NB4 (cell line): ENCODE measurements around the gene CFL1.
"Not testable (repeated sequence)": the region's sequence is repeated elsewhere in the genome, so short reads cannot be mapped to it uniquely, and the experiment has no call there.

Source experiments
- DNase-seq: peaks from one replicate; pipeline ENCODE4 v3.0.0; 2010; ENCODE audit warnings: low read depth
- H3K4me3 ChIP-seq: one replicate; pipeline ENCODE4 v1.5.1; 2011; ENCODE audit warnings: mild to moderate bottlenecking, low read depth, low read length, moderate library complexity
- MAX ChIP-seq: IDR thresholded peaks from 2 replicates; pipeline ENCODE4 v1.6.1; 2011; ENCODE audit warnings: low read depth, low read length
- MYC ChIP-seq: IDR thresholded peaks from 2 replicates; pipeline ENCODE4 v1.6.1; 2011; ENCODE audit warnings: low read depth, low read length
- POLR2A ChIP-seq: IDR thresholded peaks from 2 replicates; pipeline ENCODE4 v1.6.1; 2011; ENCODE audit warnings: mild to moderate bottlenecking; ENCODE audit not compliant: insufficient read length; ENCODE audit errors: extremely low read depth
- TF ChIP-seq, protein P1 (sequence below): IDR thresholded peaks from one replicate; pipeline ENCODE4 v1.5.1; 2012; ENCODE audit warnings: low read depth, low read length

Gene CFL1

GRCh38 chr11:65851083-65851579 lies 6.8 kb downstream of the CFL1 start:
- peak; percentile 71 for DNase-seq

GRCh38 chr11:65850217-65851082 lies 7.5 kb downstream of the CFL1 start:
- TF ChIP-seq, protein P1, sequence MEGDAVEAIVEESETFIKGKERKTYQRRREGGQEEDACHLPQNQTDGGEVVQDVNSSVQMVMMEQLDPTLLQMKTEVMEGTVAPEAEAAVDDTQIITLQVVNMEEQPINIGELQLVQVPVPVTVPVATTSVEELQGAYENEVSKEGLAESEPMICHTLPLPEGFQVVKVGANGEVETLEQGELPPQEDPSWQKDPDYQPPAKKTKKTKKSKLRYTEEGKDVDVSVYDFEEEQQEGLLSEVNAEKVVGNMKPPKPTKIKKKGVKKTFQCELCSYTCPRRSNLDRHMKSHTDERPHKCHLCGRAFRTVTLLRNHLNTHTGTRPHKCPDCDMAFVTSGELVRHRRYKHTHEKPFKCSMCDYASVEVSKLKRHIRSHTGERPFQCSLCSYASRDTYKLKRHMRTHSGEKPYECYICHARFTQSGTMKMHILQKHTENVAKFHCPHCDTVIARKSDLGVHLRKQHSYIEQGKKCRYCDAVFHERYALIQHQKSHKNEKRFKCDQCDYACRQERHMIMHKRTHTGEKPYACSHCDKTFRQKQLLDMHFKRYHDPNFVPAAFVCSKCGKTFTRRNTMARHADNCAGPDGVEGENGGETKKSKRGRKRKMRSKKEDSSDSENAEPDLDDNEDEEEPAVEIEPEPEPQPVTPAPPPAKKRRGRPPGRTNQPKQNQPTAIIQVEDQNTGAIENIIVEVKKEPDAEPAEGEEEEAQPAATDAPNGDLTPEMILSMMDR, result no peak
- no peak for TF ChIP-seq POLR2A
- no peak for TF ChIP-seq MAX
- TF ChIP-seq MYC, result no peak
- H3K4me3 ChIP-seq, result no peak overlapping the region
- DNase-seq, result no peak

More at GRCh38 chr11:65851083-65851579, 6.8 kb downstream of the CFL1 start:
- H3K4me3 ChIP-seq, result no peak overlapping the region
- TF ChIP-seq, protein P1, result peak; percentile 83
- TF ChIP-seq MYC (no peak), MAX (no peak), POLR2A (no peak)

GRCh38 chr11:65849771-65850216 lies 8.2 kb downstream of the CFL1 start:
- TF ChIP-seq MYC (no peak), MAX (no peak), POLR2A (no peak)
- TF ChIP-seq, protein P1, result no peak
- H3K4me3 ChIP-seq, result no peak overlapping the region
- no peak for DNase-seq

GRCh38 chr11:65849366-65849765 lies 8.6 kb downstream of the CFL1 start:
- no peak for TF ChIP-seq POLR2A
- no peak overlapping the region for H3K4me3 ChIP-seq
- no peak for DNase-seq

GRCh38 chr11:65848693-65849092 lies 9.3 kb downstream of the CFL1 start:
- not testable (repeated sequence) for DNase-seq, H3K4me3 ChIP-seq

- H3K4me3 ChIP-seq, result no peak overlapping the region
- DNase-seq, result no peak
- TF ChIP-seq, protein P1, result no peak
- TF ChIP-seq MYC (no peak), POLR2A (no peak), MAX (no peak)
Observed at GRCh38 chr11:65847746-65848145, 10.2 kb downstream of the CFL1 start.

GRCh38 chr11:65844231-65844872 lies 13.6 kb downstream of the CFL1 start:
- H3K4me3 ChIP-seq, result no peak overlapping the region
- TF ChIP-seq MYC (no peak), MAX (no peak), POLR2A (no peak)
- TF ChIP-seq, protein P1, result no peak
- no peak for DNase-seq
